HEK293 (cell line): ENCODE data around the gene LHX2.

Experiments used
- GFI1B ChIP-seq: fragments of 450-650 bp; formaldehyde crosslinking; IDR thresholded peaks from 2 replicates; pipeline ENCODE4 v1.5.1; 2016; ENCODE audit warnings: missing biosample characterization, missing genetic modification characterization
- GLI4 ChIP-seq: fragments of 450-650 bp; formaldehyde crosslinking; IDR thresholded peaks from 2 replicates; pipeline ENCODE4 v1.5.1; 2016; ENCODE audit warnings: missing biosample characterization, missing genetic modification characterization
- GLIS2 ChIP-seq: fragments of 450-650 bp; formaldehyde crosslinking; IDR thresholded peaks from 2 replicates; pipeline ENCODE4 v1.5.1; 2016; ENCODE audit warnings: missing biosample characterization, missing genetic modification characterization
- KLF1 ChIP-seq: fragments of 450-650 bp; formaldehyde crosslinking; IDR thresholded peaks from 2 replicates; pipeline ENCODE4 v1.5.1; 2016; ENCODE audit warnings: missing biosample characterization, missing genetic modification characterization
- KLF9 ChIP-seq: fragments of 450-650 bp; formaldehyde crosslinking; IDR thresholded peaks from 2 replicates; pipeline ENCODE4 v1.5.1; 2016; ENCODE audit warnings: missing biosample characterization, missing genetic modification characterization, low read depth
- MZF1 ChIP-seq: fragments of 450-650 bp; formaldehyde crosslinking; IDR thresholded peaks from 2 replicates; pipeline ENCODE4 v1.5.1; 2017; ENCODE audit warnings: missing biosample characterization, missing genetic modification characterization, borderline replicate concordance
- OSR2 ChIP-seq: fragments of 450-650 bp; formaldehyde crosslinking; IDR thresholded peaks from 2 replicates; pipeline ENCODE4 v1.5.1; 2016; ENCODE audit warnings: missing biosample characterization, missing genetic modification characterization
- OVOL3 ChIP-seq: fragments of 450-650 bp; formaldehyde crosslinking; IDR thresholded peaks from 2 replicates; pipeline ENCODE4 v1.5.1; 2016; ENCODE audit warnings: missing biosample characterization, missing genetic modification characterization
- PRDM2 ChIP-seq: fragments of 450-650 bp; formaldehyde crosslinking; IDR thresholded peaks from 2 replicates; pipeline ENCODE4 v1.5.1; 2016; ENCODE audit warnings: missing biosample characterization, missing genetic modification characterization, borderline replicate concordance
- SP2 ChIP-seq: fragments of 450-650 bp; formaldehyde crosslinking; IDR thresholded peaks from 2 replicates; pipeline ENCODE4 v1.5.1; 2016; ENCODE audit warnings: missing biosample characterization, missing genetic modification characterization
- TCF7L2 ChIP-seq: IDR thresholded peaks from 2 replicates; pipeline ENCODE4 v1.6.1; 2011; ENCODE audit warnings: low read depth, mild to moderate bottlenecking, inconsistent platforms, low read length, moderate library complexity, borderline replicate concordance
- WT1 ChIP-seq: fragments of 450-650 bp; formaldehyde crosslinking; IDR thresholded peaks from 2 replicates; pipeline ENCODE4 v1.5.1; 2016; ENCODE audit warnings: missing biosample characterization, missing genetic modification characterization
- ZEB2 ChIP-seq: fragments of 450-650 bp; formaldehyde crosslinking; IDR thresholded peaks from 2 replicates; pipeline ENCODE4 v1.5.1; 2016; ENCODE audit warnings: missing biosample characterization, missing genetic modification characterization
- ZFHX2 ChIP-seq: fragments of 450-650 bp; formaldehyde crosslinking; conservative IDR thresholded peaks from 2 replicates; pipeline ENCODE4 v1.5.1; 2016; ENCODE audit warnings: missing biosample characterization, missing genetic modification characterization
- ZNF10 ChIP-seq: fragments of 450-650 bp; formaldehyde crosslinking; IDR thresholded peaks from 2 replicates; pipeline ENCODE4 v1.5.1; 2017; ENCODE audit warnings: missing biosample characterization, missing genetic modification characterization
- ZNF2 ChIP-seq: fragments of 450-650 bp; formaldehyde crosslinking; IDR thresholded peaks from 2 replicates; pipeline ENCODE4 v1.5.1; 2016; ENCODE audit warnings: missing biosample characterization, missing genetic modification characterization
- ZNF302 ChIP-seq: fragments of 450-650 bp; formaldehyde crosslinking; IDR thresholded peaks from 2 replicates; pipeline ENCODE4 v1.5.1; 2016; ENCODE audit warnings: missing biosample characterization, missing genetic modification characterization, low read depth
- ZNF324 ChIP-seq: fragments of 450-650 bp; formaldehyde crosslinking; IDR thresholded peaks from 2 replicates; pipeline ENCODE4 v1.5.1; 2016; ENCODE audit warnings: missing biosample characterization, missing genetic modification characterization
- ZNF335 ChIP-seq: fragments of 450-650 bp; formaldehyde crosslinking; conservative IDR thresholded peaks from 2 replicates; pipeline ENCODE4 v1.5.1; 2016; ENCODE audit warnings: missing biosample characterization, missing genetic modification characterization
- ZNF350 ChIP-seq: fragments of 450-650 bp; formaldehyde crosslinking; IDR thresholded peaks from 2 replicates; pipeline ENCODE4 v1.5.0; 2017; ENCODE audit warnings: missing biosample characterization, mild to moderate bottlenecking, missing genetic modification characterization
- ZNF366 ChIP-seq: fragments of 450-650 bp; formaldehyde crosslinking; conservative IDR thresholded peaks from 2 replicates; pipeline ENCODE4 v1.5.1; 2016; ENCODE audit warnings: missing biosample characterization, missing genetic modification characterization
- ZNF398 ChIP-seq: fragments of 450-650 bp; formaldehyde crosslinking; IDR thresholded peaks from 2 replicates; pipeline ENCODE4 v1.5.1; 2017; ENCODE audit warnings: missing biosample characterization, missing genetic modification characterization
- ZNF521 ChIP-seq: fragments of 450-650 bp; formaldehyde crosslinking; IDR thresholded peaks from 2 replicates; pipeline ENCODE4 v1.5.1; 2017; ENCODE audit warnings: missing biosample characterization, mild to moderate bottlenecking, missing genetic modification characterization
- ZNF558 ChIP-seq: fragments of 450-650 bp; formaldehyde crosslinking; IDR thresholded peaks from 2 replicates; pipeline ENCODE4 v1.5.1; 2016; ENCODE audit warnings: missing biosample characterization, missing genetic modification characterization
- ZNF629 ChIP-seq: fragments of 450-650 bp; formaldehyde crosslinking; IDR thresholded peaks from 2 replicates; pipeline ENCODE4 v1.5.1; 2017; ENCODE audit warnings: missing biosample characterization, missing genetic modification characterization
- ZSCAN4 ChIP-seq: fragments of 450-650 bp; formaldehyde crosslinking; IDR thresholded peaks from 2 replicates; pipeline ENCODE4 v1.5.1; 2017; ENCODE audit warnings: missing biosample characterization, missing genetic modification characterization
- TF ChIP-seq, protein P1 (sequence below): fragments of 450-650 bp; formaldehyde crosslinking; IDR thresholded peaks from 2 replicates; pipeline ENCODE4 v1.5.1; 2016; ENCODE audit warnings: missing biosample characterization, missing genetic modification characterization

LHX2 gene

GRCh38 chr9:124008694-124009530 lies 2.7 kb upstream of the LHX2 start (continued):
- 0 out of 2 replicates have a peak, but pooled peaks have one; percentile 18 for TF ChIP-seq ZNF366
- no peak for TF ChIP-seq TCF7L2
- TF ChIP-seq OSR2 (tag by site-specific recombination), result no peak
- peak; percentile 67 for TF ChIP-seq ZEB2 (tag by site-specific recombination)
- TF ChIP-seq ZNF558, result no peak
- no peak for TF ChIP-seq ZNF2 (tag by site-specific recombination)
- 0 out of 2 replicates have a peak, but pooled peaks have one; percentile 20 for TF ChIP-seq GLIS2 (tag by site-specific recombination)
- peak; percentile 90 for TF ChIP-seq ZNF335 (tag by site-specific recombination)
- no peak for TF ChIP-seq ZNF302 (tag by site-specific recombination)
- TF ChIP-seq KLF9 (tag by site-specific recombination), result no peak
- no peak for TF ChIP-seq ZNF10
- no peak; the same call in 1 of the 2 replicates for TF ChIP-seq MZF1
- TF ChIP-seq, protein P1, sequence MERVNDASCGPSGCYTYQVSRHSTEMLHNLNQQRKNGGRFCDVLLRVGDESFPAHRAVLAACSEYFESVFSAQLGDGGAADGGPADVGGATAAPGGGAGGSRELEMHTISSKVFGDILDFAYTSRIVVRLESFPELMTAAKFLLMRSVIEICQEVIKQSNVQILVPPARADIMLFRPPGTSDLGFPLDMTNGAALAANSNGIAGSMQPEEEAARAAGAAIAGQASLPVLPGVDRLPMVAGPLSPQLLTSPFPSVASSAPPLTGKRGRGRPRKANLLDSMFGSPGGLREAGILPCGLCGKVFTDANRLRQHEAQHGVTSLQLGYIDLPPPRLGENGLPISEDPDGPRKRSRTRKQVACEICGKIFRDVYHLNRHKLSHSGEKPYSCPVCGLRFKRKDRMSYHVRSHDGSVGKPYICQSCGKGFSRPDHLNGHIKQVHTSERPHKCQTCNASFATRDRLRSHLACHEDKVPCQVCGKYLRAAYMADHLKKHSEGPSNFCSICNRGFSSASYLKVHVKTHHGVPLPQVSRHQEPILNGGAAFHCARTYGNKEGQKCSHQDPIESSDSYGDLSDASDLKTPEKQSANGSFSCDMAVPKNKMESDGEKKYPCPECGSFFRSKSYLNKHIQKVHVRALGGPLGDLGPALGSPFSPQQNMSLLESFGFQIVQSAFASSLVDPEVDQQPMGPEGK, result peak; percentile 63
- TF ChIP-seq SP2 (tag by site-specific recombination), result peak; percentile 70
- TF ChIP-seq ZNF324 (tag by site-specific recombination), result no peak
- TF ChIP-seq ZNF398 (tag by site-specific recombination), result peak; percentile 75; the same call in 1 of the 2 replicates
- TF ChIP-seq ZNF629 (tag by site-specific recombination), result 0 out of 2 replicates have a peak, but pooled peaks have one; percentile 21
- TF ChIP-seq OVOL3 (tag by site-specific recombination), result no peak
- no peak for TF ChIP-seq GFI1B (tag by site-specific recombination)
- TF ChIP-seq KLF1 (tag by site-specific recombination), result no peak
- TF ChIP-seq WT1, result 0 out of 2 replicates have a peak, but pooled peaks have one; percentile 31
- TF ChIP-seq GLI4 (tag by site-specific recombination), result no peak
- no peak for TF ChIP-seq ZNF350 (tag by site-specific recombination)
- no peak for TF ChIP-seq PRDM2 (tag by site-specific recombination)
- TF ChIP-seq ZSCAN4 (tag by site-specific recombination), result peak; percentile 67; the same call in 1 of the 2 replicates
- peak; percentile 32; the same call in 1 of the 2 replicates for TF ChIP-seq ZFHX2
- no peak for TF ChIP-seq ZNF521 (tag by site-specific recombination)
